ENCODE data around the gene EEF1AKMT2. TPM values are rescaled to one million over a fixed set of nuclear protein-coding genes. Genes with fewer than 3 reads are reported as not detected.

Gene EEF1AKMT2
- total and polyA plus RNA-seq, 9 of the 15 experiments (the other 6 are each of a cell fraction or from before 2014, with no cell fraction given) = 9.3 to 34.3 (median 23.7) TPM

DNA sequence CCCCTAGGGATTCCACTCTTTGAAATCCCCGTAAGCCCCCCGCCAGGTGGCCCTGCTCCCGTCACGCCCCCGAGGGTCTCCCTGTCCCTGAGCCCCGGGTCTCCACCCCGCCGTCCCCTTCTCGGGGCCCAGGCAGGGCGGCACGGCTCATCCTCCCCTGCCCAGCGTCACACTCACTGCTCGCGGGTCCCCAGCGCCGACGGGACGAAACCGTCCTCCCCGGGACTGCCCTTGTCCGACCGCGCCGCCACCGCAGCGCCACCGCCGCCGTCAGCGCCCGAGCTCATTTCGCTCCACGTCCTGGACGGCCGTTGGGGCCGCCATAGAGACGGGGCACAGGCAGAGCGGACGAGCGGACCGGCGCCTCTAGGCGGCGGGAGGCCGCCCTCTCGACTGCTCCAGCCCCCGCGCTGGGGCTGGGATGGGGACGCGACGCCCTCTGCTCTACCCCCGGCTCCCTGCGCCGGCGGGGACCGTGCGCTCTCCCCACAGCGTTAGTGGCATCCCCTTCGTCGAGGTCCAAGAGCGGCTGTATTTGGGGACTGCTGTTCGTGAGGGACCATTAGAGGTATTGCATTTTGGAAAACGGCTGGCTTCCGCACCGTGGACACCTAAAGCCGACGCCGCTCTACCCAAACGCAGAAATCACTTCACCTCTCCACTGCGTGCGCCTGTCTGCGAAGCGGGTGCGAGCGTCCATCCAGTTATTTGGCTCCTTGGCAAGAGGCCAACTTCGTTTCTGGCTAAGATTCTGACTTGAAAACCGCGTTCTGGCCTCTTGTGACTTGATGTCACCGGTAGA, at the start of gene EEF1AKMT2 (continued):
- TF ChIP-seq MED1 (CRISPR knock-in tag; IDR thresholded peaks at IDR 0.05; ENCODE audit: borderline replicate concordance) = no peak
- TF ChIP-seq HNRNPK (IDR thresholded peaks at IDR 0.05; ENCODE audit: low read depth, low read length, poor library complexity, severe bottlenecking) = no peak
- TF ChIP-seq NONO (IDR thresholded peaks at IDR 0.05; ENCODE audit: low read depth in 2 of 2, low read length in 1 of 2) = peak; percentile 65 to 93; a peak in 3 of 4 replicates
- TF ChIP-seq TRIM28 (IDR thresholded peaks at IDR 0.05) = no peak
- TF ChIP-seq GABPA (tag; conservative IDR thresholded peaks at IDR 0.05; ENCODE audit: low read depth) = peak; percentile 36; the same call in 1 of the 2 replicates
- TF ChIP-seq, protein P1, sequence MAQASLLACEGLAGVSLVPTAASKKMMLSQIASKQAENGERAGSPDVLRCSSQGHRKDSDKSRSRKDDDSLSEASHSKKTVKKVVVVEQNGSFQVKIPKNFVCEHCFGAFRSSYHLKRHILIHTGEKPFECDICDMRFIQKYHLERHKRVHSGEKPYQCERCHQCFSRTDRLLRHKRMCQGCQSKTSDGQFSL (CRISPR knock-in tag; IDR thresholded peaks at IDR 0.05) = no peak
- TF ChIP-seq, protein P1 (tag; IDR thresholded peaks at IDR 0.05) = no peak
- no peak for TF ChIP-seq CBX2 (IDR thresholded peaks at IDR 0.05; ENCODE audit: insufficient read depth, low read length, poor library complexity, severe bottlenecking)
- no peak for TF ChIP-seq NBN (IDR thresholded peaks at IDR 0.05; ENCODE audit: low read depth)
- TF ChIP-seq, protein P2, sequence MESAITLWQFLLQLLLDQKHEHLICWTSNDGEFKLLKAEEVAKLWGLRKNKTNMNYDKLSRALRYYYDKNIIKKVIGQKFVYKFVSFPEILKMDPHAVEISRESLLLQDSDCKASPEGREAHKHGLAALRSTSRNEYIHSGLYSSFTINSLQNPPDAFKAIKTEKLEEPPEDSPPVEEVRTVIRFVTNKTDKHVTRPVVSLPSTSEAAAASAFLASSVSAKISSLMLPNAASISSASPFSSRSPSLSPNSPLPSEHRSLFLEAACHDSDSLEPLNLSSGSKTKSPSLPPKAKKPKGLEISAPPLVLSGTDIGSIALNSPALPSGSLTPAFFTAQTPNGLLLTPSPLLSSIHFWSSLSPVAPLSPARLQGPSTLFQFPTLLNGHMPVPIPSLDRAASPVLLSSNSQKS (CRISPR knock-in tag; IDR thresholded peaks at IDR 0.05) = no peak
- TF ChIP-seq TAF1 (IDR thresholded peaks at IDR 0.05; ENCODE audit: control insufficient read depth, extremely low read depth, insufficient read depth, low read length, severe bottlenecking) = peak; percentile 95
- no peak for TF ChIP-seq PCBP2 (IDR thresholded peaks at IDR 0.05; ENCODE audit: low read depth, low read length, poor library complexity, severe bottlenecking)
- TF ChIP-seq SETDB1 (IDR thresholded peaks at IDR 0.05; ENCODE audit: low read length) = no peak
- no peak for TF ChIP-seq MCM7 (IDR thresholded peaks at IDR 0.05)
- TF ChIP-seq ZNF197 (CRISPR knock-in tag; IDR thresholded peaks at IDR 0.05; ENCODE audit: low read depth) = no peak
- no peak for TF ChIP-seq NR2C1 (IDR thresholded peaks at IDR 0.05)
- no peak for TF ChIP-seq NR2C1 (tag; IDR thresholded peaks at IDR 0.05)
- TF ChIP-seq, protein P3, sequence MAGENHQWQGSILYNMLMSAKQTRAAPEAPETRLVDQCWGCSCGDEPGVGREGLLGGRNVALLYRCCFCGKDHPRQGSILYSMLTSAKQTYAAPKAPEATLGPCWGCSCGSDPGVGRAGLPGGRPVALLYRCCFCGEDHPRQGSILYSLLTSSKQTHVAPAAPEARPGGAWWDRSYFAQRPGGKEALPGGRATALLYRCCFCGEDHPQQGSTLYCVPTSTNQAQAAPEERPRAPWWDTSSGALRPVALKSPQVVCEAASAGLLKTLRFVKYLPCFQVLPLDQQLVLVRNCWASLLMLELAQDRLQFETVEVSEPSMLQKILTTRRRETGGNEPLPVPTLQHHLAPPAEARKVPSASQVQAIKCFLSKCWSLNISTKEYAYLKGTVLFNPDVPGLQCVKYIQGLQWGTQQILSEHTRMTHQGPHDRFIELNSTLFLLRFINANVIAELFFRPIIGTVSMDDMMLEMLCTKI (IDR thresholded peaks at IDR 0.05; ENCODE audit: partially characterized antibody) = no peak
- no peak for TF ChIP-seq POLR2AphosphoS2 (IDR thresholded peaks at IDR 0.05; ENCODE audit: low read length)
- TF ChIP-seq, protein P4, sequence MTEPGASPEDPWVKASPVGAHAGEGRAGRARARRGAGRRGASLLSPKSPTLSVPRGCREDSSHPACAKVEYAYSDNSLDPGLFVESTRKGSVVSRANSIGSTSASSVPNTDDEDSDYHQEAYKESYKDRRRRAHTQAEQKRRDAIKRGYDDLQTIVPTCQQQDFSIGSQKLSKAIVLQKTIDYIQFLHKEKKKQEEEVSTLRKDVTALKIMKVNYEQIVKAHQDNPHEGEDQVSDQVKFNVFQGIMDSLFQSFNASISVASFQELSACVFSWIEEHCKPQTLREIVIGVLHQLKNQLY (CRISPR knock-in tag; conservative IDR thresholded peaks at IDR 0.05) = no peak
- TF ChIP-seq SRSF3 (IDR thresholded peaks at IDR 0.05; ENCODE audit: insufficient read depth, low read length) = no peak
- peak; percentile 75 for TF ChIP-seq TAF7 (tag; IDR thresholded peaks at IDR 0.05)
- no peak for TF ChIP-seq RAD51 (IDR thresholded peaks at IDR 0.05; ENCODE audit: borderline replicate concordance, low read depth)
